CMK (cell line): ENCODE measurements around the gene SESN3.
"Not testable (repeated sequence)": the region's sequence is repeated elsewhere in the genome, so short reads cannot be mapped to it uniquely, and the experiment has no call there.

ENCODE experiments used
- DNase-seq: peaks from one replicate; pipeline ENCODE4 v3.0.0-alpha.2; 2010; ENCODE audit warnings: low read depth

SESN3 gene, protein sequence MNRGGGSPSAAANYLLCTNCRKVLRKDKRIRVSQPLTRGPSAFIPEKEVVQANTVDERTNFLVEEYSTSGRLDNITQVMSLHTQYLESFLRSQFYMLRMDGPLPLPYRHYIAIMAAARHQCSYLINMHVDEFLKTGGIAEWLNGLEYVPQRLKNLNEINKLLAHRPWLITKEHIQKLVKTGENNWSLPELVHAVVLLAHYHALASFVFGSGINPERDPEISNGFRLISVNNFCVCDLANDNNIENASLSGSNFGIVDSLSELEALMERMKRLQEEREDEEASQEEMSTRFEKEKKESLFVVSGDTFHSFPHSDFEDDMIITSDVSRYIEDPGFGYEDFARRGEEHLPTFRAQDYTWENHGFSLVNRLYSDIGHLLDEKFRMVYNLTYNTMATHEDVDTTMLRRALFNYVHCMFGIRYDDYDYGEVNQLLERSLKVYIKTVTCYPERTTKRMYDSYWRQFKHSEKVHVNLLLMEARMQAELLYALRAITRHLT

DNA sequence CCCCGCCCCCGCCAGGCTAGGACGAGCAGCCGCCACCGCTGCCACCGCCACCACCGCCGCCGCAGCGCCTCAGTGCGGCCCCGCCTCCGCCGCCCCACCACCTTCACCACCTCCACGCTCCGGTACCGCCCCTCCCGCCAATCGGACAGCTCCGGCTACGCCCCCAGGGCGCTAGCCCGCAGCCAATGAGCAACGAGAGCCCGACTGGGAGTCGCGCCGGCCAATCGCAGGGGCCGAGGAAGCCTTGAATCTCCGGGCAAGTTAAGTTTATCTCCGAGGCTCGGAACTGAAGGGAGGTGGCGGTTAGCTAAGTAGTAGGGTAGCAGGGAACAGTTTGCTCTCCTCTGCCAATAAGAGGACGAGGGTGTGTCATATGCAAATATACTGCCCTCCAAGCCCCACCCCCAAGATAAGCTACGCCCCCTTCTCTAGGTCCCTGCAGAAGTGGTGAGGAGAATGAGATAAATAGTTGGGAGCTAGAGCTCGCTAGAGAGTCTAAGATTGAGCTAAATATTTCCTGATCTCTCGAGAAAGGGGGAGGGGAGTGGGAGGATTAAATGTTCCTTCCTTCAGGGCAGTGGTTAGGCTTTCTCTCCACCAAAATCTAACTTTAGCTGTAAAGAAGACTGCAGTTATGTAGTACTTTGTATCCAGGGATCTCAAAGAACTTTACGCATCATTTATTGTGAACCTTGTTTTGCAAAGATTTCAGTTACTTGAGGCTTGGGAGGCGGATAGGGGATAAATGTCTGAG, at the start of gene SESN3:
Gene SESN3 (minus strand): TSS at position 76 of the 754 bp plus-strand sequence. CDS start 342 bp downstream, outside the sequence.
- peak; percentile 98 for DNase-seq

DNA sequence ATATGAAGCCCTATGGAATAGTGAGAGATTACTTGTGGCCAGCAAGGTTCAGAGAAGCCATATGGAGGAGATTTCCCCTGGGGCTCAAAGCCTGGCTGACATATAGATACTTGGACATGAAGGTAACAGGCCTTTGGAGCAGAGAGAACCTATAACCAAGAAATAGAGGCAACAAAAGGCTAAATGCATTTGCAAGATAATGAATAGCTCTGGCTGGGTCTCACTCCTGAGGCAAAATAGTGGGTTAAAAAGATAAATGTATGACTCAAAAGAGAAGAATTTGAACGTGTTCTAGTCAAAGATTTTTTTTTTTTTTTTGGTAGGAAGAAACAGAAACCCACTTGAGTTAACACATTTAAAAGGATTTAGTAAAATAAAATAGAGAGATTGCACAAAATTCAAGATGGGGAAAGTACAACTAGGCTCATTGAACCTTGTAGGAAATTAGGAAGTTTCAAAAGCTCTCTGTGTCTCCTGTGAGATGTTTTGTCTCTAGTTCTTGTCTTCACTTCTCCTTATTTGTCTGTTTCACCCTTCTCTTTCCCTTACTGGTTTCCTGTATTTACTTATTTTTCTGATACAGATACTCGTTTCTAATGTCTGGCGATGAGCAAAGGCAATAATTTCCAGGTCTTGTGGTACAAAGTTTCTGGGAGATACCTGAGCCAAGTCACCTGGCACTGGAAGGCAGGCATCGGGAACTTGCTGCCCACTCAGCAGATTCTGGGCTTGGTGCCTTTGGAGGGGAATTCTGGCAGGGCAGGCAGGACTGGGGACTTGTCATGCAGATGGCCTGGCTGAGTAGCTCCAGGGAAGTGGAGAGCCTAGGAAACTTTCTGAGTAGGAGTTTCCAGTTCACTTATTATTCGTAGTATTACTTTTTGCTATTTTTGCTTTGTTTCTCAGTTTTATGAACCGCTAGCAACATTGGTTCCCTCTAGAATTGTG, 49.2 kb upstream of the SESN3 start:
- no peak for DNase-seq

DNA sequence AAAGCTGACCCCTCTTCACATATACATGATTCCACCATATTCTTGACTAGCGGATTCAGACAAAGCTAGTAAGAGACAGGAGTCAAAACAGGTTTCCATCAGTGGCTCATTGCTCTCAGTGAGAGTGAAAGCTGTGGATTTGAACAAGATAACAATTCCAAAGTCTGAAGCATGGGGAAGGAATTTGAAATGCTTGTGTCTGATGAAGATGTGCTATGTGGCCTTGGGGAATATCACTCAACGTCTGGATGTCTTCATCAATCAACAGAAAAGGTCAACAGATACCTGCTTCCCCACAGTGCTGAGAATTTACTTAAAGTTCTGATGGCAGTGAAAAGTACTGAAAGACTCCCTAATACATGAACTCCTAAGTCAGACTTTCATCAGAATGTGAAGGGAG, 46.9 kb upstream of the SESN3 start:
- no peak for DNase-seq

GRCh38 chr11:95276139-95276538, 45.1 kb upstream of the SESN3 start:
- DNase-seq, result no peak

GRCh38 chr11:95273618-95274017, 42.6 kb upstream of the SESN3 start:
- DNase-seq, result not testable (repeated sequence)

DNA sequence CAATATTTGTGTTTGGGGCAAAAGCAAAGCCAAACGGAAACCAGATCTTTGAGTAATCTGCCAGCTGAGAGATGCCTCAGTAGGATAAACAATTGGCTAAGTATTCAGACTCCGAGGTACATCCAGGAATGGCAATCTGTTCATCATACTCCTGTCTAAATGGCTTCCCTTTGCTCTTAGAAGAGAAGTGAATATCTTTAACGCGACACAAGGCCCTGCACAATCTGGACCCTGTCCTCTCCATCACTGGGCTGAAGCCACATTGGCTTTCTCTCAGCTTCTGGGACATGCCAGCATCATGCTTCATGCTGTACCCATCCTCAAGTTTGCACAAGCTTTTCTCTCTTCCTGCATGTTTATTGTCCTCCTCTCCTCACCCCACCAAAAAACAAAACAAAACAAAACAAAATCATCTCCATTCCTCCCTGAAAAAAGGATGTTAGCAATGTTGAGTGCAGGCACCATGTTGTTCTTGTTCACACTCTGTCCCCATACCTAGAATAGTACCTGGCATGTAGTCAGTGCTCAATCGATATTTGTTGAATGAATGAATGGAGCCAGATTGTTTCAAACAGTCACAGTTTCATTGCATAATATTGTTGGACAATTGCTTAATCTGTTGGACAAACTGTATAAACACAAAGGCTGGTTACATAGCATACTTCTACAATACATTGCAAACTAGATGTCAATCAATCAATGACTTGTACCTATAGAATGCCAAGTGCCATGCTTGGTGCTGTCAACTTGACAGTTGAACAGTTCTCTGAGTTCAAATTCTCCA, 38.2 kb upstream of the SESN3 start:
- DNase-seq, result no peak

DNA sequence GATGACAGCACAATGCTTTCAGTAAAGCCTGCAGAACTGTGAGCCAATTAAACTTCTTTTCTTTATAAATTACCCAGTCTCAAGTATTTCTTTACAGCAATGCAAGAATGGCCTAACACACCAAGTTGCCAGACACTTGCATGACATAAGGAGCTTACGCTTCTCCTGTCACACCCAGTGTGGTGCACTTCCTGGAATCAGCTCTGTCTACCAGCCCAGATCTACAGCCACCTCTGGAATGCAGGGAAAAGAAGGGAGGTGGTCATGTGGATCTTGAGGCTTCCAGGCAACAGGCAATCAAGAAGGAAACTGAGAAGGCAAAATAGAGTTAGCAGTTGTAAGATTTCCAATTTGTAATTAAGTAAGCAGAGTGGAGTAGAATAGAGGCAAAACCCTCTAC, 37.4 kb upstream of the SESN3 start:
- no peak for DNase-seq

DNA sequence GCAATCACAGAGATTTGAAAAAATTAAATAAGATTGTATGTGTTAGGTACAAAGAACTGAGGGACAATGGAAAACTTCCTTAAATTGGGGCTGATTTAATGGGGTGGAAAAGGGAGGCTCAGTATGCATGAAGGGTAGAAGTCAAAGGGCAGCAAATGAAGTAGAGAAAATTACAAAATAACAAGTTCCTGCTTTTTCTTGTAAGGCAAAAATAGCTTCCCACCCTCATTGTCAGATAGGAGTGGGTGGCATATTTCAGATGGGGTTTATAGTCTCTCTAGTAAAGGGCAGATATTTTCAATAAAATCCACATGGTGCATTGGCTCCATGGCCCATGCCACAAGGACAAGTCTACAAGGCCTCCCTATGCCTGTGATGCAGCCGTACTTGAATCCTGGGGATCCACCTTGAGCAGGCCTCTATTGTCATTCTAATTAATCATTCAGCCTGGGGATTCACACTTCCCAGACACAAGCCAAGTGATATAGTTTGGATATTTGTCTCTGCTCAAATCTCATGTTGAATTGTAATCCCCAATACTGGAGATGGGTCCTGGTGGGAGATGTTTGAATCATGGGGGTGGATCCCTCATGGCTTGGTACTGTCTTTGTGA, 36.7 kb upstream of the SESN3 start:
- no peak for DNase-seq

GRCh38 chr11:95266751-95267374, 35.9 kb upstream of the SESN3 start:
- DNase-seq, result no peak

GRCh38 chr11:95264881-95265280, 33.9 kb upstream of the SESN3 start:
- no peak for DNase-seq

GRCh38 chr11:95262994-95263765, 32.2 kb upstream of the SESN3 start:
- peak; percentile 7 for DNase-seq

DNA sequence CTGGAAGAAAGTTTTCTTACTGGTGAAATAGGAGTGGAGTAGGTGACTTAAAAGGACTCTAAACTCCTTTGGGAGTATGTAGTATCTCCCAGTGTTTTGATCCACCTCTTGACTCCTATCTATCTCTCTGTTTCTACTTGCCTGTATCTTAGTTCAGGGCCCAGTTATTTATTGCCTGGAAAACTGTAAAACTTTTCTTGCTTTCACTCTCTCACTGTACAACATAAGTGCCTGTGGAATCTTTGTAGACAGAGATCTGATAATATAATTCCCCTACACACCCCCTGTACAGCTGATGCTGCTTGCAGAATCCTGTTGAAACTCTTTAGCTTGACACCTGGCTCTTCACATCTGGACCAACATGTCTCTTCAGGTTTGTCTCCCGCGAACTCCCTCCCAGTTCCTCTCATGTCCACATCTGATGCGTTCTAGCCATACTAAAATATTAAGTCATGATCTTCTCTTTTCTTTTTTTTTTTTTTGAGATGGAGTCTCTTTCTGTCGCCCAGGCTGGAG, 26.5 kb upstream of the SESN3 start:
- no peak for DNase-seq

DNA sequence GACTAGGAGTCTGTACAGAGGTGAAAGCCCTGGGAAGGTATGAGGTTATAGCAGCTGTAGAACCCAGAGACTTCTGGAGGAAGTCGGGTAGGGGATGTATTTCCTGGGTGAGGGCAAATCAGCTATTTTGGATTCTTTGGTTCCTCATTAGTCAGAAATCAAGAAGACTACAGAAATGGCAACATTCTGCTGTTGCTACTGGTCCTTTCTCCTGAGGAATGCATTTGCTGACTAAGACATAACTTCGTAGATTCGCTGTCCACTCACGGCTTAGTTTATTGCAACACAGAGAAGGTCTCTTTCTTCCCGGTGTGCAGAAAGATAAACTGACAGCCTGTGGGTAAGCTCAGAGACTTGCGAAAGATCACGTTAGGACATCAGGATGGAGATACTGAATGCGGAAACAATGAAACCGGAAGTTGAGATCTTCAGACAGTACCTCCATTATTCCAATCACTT, 25.3 kb upstream of the SESN3 start:
- DNase-seq, result no peak

DNA sequence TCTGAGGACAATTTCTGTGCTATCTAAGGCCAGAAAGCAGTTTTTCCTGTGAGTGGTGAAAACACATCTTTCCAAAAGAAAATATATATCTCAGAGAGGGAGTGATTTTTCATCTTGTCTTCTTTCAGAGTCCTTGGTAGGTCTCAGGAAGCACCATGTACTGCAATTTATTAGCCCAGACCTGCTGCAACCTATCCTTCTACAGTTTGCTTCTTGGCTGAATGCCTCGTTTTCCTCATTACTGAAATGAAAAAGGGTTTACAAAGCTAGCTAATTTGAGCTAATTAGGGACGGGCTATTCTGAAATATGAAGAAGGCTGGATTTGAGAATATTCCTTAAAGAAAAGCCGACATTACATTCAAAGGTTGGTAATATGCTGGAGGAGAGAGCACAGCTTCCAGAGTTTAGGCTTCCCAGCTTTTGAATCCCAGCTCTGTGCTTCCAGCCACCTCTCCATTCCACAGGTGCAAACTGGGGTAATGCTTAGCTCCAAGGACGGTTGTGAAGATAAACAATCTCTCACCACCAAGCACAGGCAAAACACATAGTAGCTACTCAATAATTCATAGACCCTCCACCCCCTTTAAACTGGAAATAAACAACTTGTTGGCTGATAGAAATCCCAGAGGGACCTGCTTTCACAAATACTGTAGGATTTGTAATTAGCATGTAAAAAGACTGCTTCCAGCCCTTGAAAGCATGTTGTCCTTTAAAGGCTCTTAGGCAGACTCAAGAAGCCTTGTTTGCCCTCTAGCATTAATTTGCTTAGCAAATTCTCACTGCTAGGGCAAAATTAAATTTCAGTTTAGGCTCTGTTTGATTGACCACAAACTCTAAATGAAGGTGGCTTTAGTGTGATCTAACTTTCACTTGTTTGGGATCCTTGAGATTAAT, 24.5 kb upstream of the SESN3 start:
- DNase-seq, result no peak

DNA sequence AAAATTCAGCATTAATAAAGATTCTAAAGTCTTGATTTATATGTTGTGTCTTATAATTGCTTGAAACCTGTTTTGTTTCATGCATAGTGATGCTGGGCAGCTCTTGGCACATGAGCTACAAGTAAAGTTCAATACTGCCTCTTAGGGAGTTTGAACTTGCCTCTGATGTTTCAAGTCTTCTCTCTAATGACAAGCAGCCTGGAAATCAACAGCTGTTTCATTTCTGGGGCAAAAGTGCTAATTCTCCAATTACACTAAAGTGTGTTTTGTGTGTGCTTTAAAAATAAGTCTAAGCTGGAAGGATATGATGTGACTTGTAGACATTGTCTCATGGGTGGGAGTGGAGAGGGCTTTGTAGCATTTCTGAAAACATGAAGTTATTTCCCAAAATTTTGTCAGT, 23.7 kb upstream of the SESN3 start:
- no peak for DNase-seq

- DNase-seq, result no peak
These were observed 23.2 kb upstream of the SESN3 start for GRCh38 chr11:95254131-95254704.

GRCh38 chr11:95253141-95253540, 22.1 kb upstream of the SESN3 start:
- DNase-seq, result no peak

GRCh38 chr11:95252586-95252985, 21.6 kb upstream of the SESN3 start:
- no peak for DNase-seq
